Sigmoid colon (tissue), 4 donors: ENCODE results near the gene KLF16.

Experiments used
- CTCF ChIP-seq, 4 experiments: fragments of 450-650 bp in 3 of 4; fragments of 200-600 bp in 1 of 4; IDR thresholded peaks; one replicate each; pipeline ENCODE4 v1.5.1; 2016 to 2019; ENCODE audit warnings: antibody characterized with exemption in 4 of 4, mild to moderate bottlenecking in 3 of 4, moderate library complexity in 2 of 4
- EP300 ChIP-seq, 4 donors: sonication (generic); formaldehyde crosslinking; IDR thresholded peaks; one replicate each; pipeline ENCODE4 v1.6.1; 2017; ENCODE audit warnings: antibody characterized with exemption in 4 of 4
- POLR2A ChIP-seq, 2 donors: fragments of 450-650 bp; IDR thresholded peaks; one replicate each; pipeline ENCODE4 v1.6.1; 2016; ENCODE audit warnings: antibody characterized with exemption in 2 of 2, mild to moderate bottlenecking in 2 of 2, moderate library complexity in 2 of 2

GRCh38 chr19:1868971-1869370, 5.6 kb upstream of the KLF16 start:
- TF ChIP-seq EP300 (IDR thresholded peaks at IDR 0.05) (no peak), CTCF (IDR thresholded peaks at IDR 0.05) (no peak), POLR2A (IDR thresholded peaks at IDR 0.05) (no peak)
